Activated T-helper 1 cell treated with Interleukin-2 at 50 U/mL for 16 hours (primary cell): ENCODE results near the gene CERS1.
A peak's percentile ranks its signal among the peaks of the same experiment; 100 is the strongest.

Source experiments
- DNase-seq: peaks from one replicate; pipeline ENCODE4 v3.0.0-alpha.2; 2020; ENCODE audit warnings: low read depth

CERS1 gene, protein sequence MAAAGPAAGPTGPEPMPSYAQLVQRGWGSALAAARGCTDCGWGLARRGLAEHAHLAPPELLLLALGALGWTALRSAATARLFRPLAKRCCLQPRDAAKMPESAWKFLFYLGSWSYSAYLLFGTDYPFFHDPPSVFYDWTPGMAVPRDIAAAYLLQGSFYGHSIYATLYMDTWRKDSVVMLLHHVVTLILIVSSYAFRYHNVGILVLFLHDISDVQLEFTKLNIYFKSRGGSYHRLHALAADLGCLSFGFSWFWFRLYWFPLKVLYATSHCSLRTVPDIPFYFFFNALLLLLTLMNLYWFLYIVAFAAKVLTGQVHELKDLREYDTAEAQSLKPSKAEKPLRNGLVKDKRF

DNA sequence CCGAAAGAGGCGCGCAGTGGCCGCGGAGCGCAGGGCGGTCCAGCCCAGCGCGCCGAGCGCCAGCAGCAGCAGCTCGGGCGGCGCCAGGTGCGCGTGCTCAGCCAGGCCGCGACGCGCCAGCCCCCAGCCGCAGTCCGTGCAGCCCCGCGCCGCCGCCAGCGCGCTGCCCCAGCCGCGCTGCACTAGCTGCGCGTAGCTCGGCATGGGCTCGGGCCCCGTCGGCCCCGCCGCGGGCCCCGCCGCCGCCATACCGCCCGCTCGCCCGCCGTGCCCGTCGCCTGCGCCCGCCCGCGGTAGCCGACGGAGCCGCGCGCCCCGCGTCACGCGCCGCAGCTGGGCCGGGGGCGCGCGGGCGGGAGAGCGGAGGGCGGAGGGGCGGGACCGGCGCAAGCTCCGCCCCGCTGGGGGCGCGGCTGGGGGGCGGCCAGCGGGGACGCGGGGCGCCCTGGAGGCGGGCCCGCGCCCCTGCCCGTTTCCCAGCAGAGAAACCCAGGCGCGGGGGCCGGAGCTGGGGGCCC lies at the start of gene CERS1:
TSS of gene CERS1 (minus strand) at position 335 of the 518 bp plus-strand sequence. CDS start at position 249, 86 bp downstream.
- no peak for DNase-seq

DNA sequence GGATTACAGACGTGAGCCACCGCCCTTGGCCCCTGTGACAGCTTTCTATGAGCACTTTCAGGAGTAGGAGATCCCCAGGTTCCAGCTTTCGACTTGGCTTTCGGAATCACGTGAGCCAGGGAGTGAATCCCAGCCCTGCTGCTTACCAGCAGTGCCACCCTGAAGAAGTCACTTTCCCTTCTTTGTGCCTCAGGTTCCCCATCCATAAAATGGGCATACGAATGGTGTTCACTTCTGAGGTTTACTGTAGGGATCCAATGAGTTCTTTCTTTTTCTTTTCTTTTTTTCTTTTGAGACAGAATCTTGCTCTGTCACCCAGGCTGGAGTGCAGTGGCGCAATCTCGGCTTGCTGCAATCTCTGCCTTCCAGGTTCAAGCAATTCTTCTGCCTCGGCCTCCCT lies 49.3 kb upstream of the CERS1 start:
- no peak for DNase-seq

DNA sequence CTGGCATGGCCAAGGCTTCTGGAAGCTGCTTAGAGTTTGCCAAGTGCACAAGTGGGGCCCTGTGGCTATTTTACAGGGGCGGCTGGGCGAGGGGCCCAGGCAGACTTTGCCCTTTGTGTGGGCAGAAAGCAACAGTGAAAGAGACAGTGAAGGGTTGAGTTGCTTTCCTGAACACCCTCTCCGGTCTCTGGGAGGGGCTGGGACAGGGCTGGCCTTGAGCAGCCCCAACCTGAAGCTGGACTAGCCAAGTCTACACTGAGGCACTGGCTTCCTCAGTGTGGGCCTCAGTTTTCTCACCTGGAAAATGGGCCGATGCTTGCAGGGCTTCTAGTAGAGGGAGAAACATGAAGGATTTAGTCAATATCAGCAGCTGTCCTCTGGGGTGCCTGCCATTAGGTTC lies 47.5 kb upstream of the CERS1 start:
- no peak for DNase-seq

DNA sequence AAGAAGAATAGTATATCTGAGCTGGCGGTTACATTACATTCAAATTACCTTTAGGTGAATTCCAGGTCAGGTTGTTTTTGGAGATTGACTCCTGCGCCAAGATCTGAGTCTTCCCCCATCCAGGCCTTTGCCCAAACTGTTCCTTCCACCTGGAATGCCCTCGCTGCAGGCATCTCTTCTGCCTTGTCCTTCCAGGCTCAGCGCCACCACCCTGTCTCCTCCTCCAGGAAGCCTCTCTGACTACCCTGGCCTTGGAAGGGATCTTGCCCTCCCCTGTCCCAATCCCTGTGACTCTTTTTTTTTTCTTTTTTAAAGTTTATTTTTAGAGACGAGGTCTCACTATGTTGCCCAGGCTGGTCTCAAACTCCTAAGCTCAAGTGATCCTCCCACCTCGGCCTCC lies 46.7 kb upstream of the CERS1 start:
- DNase-seq, result no peak

DNA sequence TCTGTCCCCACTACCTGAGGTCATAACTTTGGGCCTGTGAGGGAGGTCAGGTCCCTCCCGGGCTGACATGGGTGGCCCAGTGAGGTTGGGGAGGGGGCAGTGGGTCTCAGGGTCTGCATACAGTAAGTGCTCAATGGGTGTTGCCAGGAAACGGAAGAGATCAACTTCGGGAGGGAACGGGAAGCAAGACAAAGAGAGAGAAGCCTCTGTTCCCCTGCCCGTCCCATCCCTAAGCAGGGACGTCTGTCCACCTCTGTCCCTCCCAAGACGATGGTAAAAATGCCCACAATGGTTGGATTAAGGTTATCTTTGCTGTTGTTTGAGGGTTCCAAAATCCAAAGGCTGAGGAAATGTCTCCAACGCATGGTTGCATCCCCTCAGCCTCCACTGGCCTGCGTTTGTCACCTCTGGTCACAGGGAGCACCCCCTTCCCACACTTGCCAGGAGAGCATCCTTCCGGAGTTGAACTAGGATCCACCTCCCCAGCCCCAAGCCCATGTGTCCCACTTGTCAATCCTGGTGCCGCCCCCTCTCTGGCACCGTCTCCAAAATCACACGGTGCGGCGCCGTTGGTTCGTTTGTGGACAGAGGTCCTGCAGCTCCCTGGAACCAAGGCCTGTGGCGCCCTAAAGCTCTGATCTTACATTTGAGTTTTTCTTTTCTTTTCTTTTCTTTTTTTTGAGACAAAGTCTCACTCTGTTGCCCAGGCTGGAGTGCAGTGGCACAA lies 45.8 kb upstream of the CERS1 start:
- DNase-seq, result no peak

DNA sequence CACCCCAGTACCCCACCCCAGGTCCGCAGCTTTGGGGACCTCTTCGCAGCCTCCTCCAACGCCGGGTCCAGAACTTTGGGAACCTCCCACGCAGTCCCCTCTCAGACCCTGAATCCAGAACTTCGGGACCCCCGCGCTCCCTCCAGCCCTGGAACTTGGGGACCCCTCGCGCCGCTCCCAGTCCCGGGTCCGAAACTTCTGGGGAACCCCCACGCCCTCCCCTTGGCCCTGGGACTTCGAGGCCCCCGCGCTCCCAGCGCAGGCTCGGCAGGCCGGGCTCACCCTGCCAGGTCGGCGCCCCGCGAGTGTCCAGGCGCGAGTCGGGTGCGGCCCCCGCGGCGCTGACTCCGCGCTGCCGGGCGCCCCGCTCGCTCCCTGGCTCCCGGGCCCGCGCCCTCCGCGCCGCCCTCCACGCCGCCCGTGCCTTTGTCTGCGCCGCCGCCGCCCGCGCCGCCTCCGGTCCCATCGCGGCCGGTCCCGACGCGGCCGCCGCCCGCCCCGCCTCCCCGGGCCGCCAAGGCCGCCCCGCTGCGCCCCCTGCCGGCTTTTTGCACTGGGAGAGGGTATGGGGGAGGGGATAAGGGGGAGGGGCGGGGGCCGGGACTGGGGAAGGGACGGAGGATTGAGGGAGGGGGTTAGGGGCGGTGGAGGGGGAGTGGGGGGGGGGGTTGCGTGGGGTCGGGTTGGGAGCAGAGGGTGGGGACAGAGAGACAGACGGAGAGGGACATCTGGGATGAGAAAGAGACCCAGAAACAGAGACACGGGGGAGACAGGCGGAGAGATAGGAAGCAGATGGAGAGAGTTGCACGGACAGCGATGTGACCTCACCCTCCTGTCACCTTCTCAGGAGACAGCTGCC lies 45.0 kb upstream of the CERS1 start, which contains the start of gene HOMER3:
TSS of gene HOMER3 (minus strand) at position 449 of the 859 bp plus-strand sequence. CDS start 2,235 bp downstream, outside the sequence.
- peak; percentile 65 for DNase-seq

DNA sequence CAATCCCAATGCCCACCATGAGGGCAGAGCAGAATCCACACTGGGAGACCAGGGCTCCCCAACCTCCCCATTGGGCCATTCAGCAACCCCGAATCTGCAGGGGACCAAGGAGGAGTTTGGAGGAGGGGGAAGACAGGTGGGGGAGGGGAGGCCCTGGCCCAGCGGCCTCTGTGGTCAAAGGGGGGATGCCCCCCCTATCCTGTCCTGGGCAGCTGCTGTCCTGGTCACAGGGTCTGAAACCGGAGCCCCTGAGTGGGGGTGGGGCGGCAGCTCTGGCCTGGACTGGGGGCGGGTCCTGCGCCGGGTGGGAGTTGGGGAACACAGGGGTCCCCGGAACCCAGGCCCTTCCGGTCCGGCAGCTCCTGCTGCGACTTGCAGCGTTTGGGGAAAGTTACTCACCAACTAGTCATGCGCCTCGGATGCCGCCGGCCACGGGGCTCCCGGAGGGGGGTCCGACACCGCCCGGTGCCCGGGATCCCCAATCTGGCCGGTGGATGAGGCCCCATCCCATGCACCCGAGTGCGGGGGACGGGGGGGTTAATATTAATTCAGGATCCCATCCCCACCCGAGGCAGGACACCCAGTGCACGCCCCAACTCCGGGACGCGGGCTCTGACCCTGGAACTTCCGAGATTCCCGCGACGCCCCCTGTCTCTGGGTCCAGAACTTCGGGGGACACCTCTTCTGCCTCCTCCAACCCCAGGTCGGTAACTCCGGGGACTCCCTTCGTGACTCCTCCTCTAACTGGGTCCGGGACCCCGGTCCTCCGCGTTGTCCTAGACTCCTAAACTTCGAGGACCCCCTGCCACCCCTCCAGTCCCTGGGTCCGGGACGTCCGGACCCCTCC lies 44.2 kb upstream of the CERS1 start:
- DNase-seq, result no peak

DNA sequence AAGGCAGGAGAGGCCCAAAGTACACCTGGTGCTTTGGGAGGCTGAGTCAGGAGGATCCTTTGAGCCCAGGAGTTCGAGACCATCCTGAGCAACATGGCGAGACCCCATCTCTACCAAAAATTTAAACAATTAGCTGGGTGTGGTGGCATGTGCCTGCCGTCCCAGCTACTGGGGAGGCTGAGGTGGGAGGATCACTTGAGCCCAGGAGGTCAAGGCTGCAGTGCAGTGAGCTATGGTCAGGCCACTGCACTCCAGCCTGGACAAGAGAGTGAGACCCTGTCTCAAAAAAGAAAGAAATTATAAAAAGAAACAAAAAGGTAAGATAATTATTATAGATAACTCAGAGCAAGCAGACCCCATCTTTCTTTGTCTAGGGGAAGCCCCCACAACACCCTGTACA lies 43.2 kb upstream of the CERS1 start:
- DNase-seq, result no peak

DNA sequence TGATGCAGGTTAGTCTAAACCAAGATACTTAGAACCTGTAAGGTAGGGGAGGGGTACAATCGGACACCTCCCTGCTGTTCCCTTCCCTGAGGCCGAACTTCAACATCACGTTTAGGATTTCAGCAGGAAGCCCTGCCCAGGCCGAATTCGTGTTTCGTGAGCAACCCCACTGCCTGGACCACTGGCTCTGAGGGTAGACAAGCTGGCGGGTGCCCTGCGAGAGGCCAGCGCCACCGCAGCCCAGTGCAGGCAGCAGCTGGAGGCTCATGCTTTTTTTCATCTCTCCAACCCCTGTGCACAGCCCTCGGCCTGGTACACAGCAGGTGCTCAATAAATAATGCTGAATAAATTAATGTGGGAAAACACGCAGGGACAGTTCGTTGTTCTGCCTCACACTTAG lies 37.3 kb upstream of the CERS1 start:
- no peak for DNase-seq

DNA sequence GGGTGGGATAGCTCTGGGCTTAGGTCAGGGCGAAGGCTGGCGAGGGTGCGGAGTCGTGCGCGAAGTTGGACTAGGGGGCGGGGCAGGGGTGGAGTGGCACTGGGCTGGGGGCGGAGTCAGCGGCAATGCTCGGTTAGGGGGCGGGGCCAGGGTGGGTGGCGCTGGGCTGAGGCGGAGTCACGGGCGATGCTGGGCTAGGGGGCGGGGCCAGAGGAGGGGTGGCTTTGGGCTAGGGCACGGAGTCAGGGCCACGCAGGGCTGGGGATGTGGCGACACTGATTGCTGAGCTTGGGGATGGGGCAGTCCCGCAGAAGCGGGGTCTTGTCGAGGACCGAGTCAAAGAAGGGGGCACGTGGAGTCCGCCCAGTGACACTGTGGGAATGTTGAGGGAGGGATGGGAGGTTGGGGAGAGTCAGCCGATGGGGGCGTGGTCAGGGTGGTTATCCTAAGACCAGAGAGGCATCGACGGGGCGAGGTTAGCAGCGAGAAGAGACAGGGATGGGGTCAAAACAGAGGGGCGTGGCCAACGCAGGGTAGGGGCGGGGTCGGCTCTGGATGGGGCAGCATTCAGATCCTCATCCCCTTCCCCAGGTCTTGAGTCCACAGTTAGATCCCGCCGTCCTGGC lies 36.4 kb upstream of the CERS1 start:
- peak; percentile 67 for DNase-seq

DNA sequence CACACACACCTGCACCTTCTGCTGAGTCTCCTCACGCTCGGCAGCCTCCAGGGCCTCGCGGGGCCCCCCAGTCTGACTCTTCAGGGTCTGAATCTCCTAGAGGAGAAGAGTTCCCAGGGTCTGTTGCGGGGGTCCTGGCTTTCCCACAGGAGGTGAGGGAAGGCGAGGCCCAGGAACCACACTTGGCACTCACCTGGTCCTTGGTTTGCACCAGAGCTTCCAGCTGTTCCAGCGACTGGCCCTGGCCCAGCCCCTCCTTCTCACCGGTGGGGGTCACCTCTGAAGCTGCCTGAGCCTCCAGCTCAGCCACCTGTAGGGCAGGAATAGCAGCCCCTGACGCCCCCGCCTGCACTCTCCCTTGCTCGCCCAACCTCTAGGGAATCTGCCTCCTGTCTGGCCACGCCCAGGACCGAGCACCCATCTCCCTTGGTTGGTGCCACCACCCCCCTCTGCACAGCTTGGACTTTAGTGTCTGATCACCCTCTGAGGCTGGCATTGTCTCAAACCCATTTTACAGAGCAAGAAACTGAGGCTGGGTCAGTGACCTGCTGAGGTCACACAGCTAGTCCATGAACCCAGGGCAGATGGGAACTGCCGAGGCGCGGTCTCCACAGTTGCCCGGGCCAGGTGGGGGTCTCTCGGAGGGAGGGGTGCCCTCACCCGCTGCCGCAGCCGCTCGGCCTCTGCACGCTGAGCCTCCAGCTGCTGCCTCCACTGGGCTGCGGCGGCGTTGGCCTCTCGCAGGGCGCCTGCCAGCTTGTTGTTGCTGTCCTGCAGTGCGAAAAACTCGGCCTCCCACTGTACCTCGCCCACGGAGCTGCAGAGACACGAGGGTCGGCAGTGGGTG lies 35.6 kb upstream of the CERS1 start:
- no peak for DNase-seq

DNA sequence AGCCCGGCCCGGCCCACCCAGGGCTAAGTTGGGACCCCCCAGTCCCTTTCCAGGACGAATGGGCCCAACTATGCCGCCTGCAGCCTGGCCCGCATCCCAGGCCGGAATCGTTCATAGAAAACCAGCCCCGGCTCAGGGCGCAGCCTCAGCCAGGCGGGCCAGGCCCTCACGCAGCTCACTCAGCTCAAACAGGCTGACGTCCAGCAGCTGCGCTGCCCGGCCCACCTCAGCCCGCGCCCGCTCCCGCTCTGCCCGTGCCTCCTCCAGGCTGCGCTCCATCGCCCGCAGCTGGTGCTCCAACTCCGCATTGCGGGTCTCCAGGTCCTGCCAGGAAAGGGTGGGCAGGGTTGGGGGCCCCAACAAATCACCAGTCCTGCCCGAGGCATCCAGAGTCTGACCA lies 33.4 kb upstream of the CERS1 start:
- DNase-seq, result no peak

DNA sequence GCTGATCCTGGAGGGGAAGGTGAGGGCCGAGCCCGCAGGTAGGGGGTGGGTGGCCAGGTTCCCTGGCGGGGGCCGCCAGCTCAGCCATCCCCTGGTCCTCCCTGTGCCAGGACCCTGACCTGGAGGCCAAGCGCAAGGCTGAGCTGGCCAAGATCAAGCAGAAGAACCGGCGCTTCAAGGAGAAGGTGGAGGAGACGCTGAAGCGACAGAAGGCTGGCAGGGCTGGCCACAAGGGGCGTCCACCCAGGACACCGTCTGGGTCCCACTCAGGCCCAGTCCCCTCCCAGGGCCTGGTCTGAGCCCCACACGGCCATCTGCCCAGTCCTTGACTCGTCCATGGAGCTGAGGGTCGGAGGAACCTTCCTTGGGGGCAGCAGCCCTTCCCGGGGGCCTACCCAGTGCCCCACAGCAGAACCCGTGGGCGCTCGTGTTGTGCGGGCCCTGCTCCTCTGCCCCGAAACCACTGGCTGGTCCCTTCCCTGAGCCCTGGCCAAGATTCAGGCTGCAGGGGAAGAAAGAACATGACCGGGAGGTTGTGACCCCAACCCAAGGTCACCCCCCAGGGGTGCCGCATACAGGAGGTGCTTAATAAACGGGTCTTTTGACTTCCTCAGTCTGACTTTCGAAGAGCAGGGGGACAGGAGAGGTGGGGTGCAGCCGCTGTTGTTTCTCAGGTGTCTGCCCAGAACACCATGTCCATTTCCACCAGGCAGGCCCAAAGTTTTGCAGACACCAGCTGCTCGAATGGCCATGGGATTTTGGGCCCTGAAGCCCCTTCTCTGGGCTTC lies 32.3 kb upstream of the CERS1 start:
- DNase-seq, result no peak

DNA sequence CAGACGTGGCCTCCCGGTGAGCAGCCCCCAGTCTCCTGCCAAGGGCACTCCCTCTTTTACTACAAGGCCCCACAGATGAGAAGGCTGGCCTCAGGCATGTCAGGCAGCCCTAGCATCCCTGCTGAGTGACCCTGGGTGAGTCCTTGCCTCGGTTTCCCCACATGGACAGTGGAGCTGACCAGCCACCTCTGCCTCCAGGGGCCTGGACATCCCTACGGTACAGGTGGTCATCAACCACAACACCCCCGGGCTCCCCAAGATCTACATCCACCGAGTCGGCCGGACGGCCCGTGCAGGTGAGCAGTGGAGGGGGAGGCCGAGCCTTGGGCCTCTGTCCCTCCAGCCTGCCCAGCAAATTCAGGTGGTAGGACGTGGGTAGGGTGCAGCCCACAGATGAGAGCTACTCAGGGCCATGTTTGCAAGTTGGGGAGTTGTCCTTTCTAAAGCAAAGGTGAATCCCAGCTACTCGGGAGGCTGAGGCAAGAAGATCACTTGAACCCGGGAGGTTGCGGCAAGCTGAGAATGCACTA lies 28.8 kb upstream of the CERS1 start:
- DNase-seq, result no peak

DNA sequence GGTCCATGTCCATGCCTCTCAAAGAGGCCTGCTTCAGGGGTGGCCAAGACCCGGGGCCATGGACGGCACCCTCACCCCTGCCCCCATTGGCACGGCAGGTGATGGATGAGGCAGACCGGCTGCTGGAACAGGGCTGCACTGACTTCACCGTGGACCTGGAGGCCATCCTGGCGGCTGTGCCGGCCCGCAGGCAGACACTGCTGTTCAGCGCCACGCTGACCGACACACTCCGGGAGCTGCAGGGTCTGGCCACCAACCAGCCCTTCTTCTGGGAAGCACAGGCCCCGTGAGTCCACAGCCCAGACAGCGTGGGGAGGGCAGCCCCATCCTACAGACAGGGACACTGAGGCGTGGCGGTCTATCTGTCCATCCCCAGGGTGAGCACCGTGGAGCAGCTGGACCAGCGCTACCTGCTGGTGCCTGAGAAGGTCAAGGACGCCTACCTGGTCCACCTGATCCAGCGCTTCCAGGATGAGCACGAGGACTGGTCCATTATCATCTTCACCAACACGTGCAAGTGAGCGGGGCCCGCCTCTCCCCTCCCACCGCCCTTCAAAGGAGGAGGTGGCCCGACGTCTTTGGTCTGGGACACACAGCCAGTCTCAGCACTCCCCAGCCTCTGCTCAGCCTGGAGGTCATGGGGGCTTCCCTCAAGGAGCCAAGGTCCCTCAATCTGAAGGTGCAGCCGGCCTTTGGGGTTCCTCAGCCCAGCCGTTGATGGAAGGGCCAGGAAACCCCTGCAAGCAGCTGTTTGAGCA lies 26.4 kb upstream of the CERS1 start:
- no peak for DNase-seq

DNA sequence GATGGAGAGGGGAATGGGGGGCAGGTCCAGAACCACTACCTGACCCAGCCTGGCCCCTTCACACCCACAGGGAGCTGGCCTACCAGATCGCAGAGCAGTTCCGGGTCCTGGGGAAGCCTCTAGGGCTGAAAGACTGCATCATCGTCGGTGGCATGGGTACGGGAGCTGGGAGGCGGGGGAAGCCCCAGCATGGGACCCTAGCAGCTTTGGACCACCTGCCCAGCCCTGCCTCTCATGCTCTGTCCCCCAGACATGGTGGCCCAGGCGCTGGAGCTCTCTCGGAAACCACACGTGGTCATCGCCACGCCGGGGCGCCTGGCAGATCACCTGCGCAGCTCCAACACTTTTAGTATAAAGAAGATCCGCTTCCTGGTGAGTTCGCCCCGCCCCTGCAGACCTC lies 25.6 kb upstream of the CERS1 start:
- no peak for DNase-seq

DNA sequence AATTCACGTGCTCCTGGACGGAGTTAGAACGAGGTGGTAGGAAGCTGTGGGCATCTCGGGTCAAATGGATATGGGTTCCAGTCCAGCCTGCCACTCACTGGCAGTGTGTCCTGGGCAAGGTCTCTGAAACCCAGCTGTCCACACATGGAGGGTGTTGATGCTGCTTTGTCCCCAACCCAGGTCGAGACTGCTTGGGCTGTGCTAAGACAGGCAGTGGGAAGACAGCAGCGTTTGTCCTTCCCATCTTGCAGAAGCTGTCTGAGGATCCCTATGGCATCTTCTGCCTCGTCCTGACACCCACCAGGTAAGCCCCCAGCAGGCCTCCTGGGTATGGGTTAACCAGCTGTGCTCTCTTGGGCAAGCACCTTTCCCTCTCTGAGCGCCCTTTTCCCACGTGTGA lies 24.4 kb upstream of the CERS1 start:
- no peak for DNase-seq

DNA sequence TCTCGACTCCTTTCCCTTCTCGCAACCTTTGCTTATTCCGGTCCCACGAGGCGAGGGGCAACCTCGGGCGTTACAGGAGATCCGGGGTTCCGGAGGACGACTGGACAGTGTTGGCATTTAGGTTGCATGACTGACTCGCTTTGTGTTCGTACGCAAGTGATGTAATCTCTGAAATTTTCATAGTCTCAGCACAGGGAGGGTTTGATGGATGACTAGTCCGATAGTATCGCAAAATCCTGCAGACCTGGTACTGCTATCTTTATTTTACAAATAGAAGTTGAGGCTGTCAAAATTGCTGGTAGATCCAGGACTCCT lies 23.9 kb upstream of the CERS1 start:
- no peak for DNase-seq
